OCI-LY1 (cell line): ENCODE data around the gene C6orf62.
"Not testable (repeated sequence)": the region's sequence is repeated elsewhere in the genome, so short reads cannot be mapped to it uniquely, and the experiment has no call there.

Source experiments
- H2AFZ ChIP-seq: fragments of 200-600 bp; sonication (generic), shearing (Covaris generic); 2 replicates; pipeline ENCODE4 v1.6.0; 2014; ENCODE audit warnings: antibody characterized with exemption, mild to moderate bottlenecking, low read length
- H3F3A ChIP-seq: fragments of 200-600 bp; sonication (generic), shearing (Covaris generic); 2 replicates; pipeline ENCODE4 v1.6.0; 2014; ENCODE audit warnings: mild to moderate bottlenecking, antibody characterized with exemption, low read length, moderate library complexity; ENCODE audit not compliant: insufficient read depth
- H3K27ac ChIP-seq: fragments of 200-600 bp; sonication (generic); 2 replicates; pipeline ENCODE4 v1.5.1; 2014; ENCODE audit warnings: low read length, mixed run types, mild to moderate bottlenecking, low read depth; ENCODE audit not compliant: poor library complexity, severe bottlenecking
- H3K27me3 ChIP-seq: fragments of 200-600 bp; sonication (generic); 2 replicates; pipeline ENCODE4 v1.6.0; 2014; ENCODE audit warnings: antibody characterized with exemption, mild to moderate bottlenecking, low read length, moderate library complexity; ENCODE audit not compliant: insufficient read depth
- H3K36me3 ChIP-seq: fragments of 200-600 bp; sonication (generic); 2 replicates; pipeline ENCODE4 v1.6.1; 2014; ENCODE audit warnings: mild to moderate bottlenecking, antibody characterized with exemption, low read length, moderate library complexity, mixed read lengths; ENCODE audit not compliant: insufficient read depth
- H3K4me1 ChIP-seq: fragments of 200-600 bp; sonication (generic); 2 replicates; pipeline ENCODE4 v1.5.1; 2014; ENCODE audit warnings: mild to moderate bottlenecking, low read length, moderate library complexity; ENCODE audit not compliant: insufficient read depth, severe bottlenecking
- H3K4me2 ChIP-seq: fragments of 200-600 bp; sonication (generic), shearing (Covaris generic); 2 replicates; pipeline ENCODE4 v1.6.1; 2014; ENCODE audit warnings: low read length
- H3K4me3 ChIP-seq: fragments of 200-600 bp; sonication (generic); 2 replicates; pipeline ENCODE4 v1.5.1; 2014; ENCODE audit warnings: low read length, low read depth, mild to moderate bottlenecking, mixed read lengths; ENCODE audit not compliant: poor library complexity, severe bottlenecking
- H3K79me2 ChIP-seq: fragments of 200-600 bp; shearing (Covaris generic); 2 replicates; pipeline ENCODE4 v1.6.1; 2016; ENCODE audit warnings: mixed run types, low read length, mixed read lengths; ENCODE audit not compliant: insufficient read depth
- H3K9ac ChIP-seq: fragments of 200-600 bp; sonication (generic), shearing (Covaris generic); 2 replicates; pipeline ENCODE4 v1.6.1; 2014; ENCODE audit warnings: mild to moderate bottlenecking, low read length, mixed read lengths
- H3K9me2 ChIP-seq: fragments of 200-600 bp; sonication (generic), shearing (Covaris generic); 2 replicates; pipeline ENCODE4 v1.6.1; 2014; ENCODE audit warnings: low read depth, mild to moderate bottlenecking, low read length, mixed read lengths
- H3K9me3 ChIP-seq: fragments of 200-600 bp; shearing (Covaris generic); 2 replicates; pipeline ENCODE4 v1.6.1; 2014; ENCODE audit warnings: low read length, mixed read lengths
- H4K20me1 ChIP-seq: fragments of 200-600 bp; sonication (generic), shearing (Covaris generic); 2 replicates; pipeline ENCODE4 v1.6.0; 2016; ENCODE audit warnings: mild to moderate bottlenecking, low read length; ENCODE audit not compliant: insufficient read depth
- EZH2 ChIP-seq: fragments of 200-600 bp; sonication (generic), shearing (Covaris generic); IDR thresholded peaks from 2 replicates; pipeline ENCODE4 v1.8.0; 2017; ENCODE audit warnings: borderline replicate concordance, mixed run types, mild to moderate bottlenecking, antibody characterized with exemption, low read length, moderate library complexity, mixed read lengths
- TF ChIP-seq, protein P1 (sequence below): fragments of 200-600 bp; sonication (generic), shearing (Covaris generic); IDR thresholded peaks from 2 replicates; pipeline ENCODE4 v1.5.1; 2017; ENCODE audit warnings: mild to moderate bottlenecking, antibody characterized with exemption, low read length, moderate library complexity, mixed read lengths

Gene C6orf62

DNA sequence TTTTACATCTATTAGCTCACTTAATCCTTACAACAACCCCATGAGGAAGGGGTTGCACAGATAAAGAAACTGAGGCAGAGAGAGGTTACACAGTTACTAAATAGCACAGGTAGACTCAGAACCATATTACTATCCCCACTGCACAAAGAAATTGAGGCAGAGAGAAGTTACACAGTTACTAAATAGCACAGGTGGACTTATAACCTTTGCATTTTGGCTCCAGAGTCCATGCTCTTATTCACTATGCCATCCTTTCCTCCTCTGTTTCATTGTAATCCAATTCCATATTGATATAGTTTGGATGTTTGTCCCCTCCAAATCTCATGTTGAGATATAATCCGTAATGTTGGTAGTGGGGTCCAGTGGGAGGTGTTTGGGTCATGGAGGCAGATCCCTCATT, 55.8 kb downstream of the C6orf62 start:
- peaks cover 18% of the 10 kb centered on the region for H3K79me2 ChIP-seq
- no peaks in the 10 kb centered on the region for H3F3A ChIP-seq

DNA sequence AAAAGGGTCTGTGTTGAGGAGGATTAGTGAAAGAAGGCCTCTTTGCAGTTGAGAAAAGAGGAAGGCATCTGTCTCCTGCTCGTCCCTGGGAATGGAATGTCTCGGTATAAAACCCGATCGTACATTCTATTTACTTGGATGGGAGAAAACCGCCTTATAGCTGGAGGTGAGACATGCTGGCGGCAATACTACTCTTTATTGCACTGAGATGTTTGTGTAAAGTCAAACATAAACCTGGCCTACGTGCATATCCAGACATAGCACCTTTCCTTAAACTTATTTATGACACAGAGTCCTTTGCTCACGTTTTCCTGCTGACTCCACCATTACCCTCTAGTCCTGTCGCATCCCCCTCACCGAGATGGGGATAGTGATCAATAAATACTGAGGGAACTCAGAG, 56.7 kb downstream of the C6orf62 start:
- no peak for TF ChIP-seq EZH2
- TF ChIP-seq, protein P1, sequence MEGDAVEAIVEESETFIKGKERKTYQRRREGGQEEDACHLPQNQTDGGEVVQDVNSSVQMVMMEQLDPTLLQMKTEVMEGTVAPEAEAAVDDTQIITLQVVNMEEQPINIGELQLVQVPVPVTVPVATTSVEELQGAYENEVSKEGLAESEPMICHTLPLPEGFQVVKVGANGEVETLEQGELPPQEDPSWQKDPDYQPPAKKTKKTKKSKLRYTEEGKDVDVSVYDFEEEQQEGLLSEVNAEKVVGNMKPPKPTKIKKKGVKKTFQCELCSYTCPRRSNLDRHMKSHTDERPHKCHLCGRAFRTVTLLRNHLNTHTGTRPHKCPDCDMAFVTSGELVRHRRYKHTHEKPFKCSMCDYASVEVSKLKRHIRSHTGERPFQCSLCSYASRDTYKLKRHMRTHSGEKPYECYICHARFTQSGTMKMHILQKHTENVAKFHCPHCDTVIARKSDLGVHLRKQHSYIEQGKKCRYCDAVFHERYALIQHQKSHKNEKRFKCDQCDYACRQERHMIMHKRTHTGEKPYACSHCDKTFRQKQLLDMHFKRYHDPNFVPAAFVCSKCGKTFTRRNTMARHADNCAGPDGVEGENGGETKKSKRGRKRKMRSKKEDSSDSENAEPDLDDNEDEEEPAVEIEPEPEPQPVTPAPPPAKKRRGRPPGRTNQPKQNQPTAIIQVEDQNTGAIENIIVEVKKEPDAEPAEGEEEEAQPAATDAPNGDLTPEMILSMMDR: no peak
- Histone ChIP-seq H4K20me1 (no peaks in the 10 kb centered on the region), H3K9me3 (no peaks in the 10 kb centered on the region), H3K79me2 (peaks cover 18% of the 10 kb centered on the region), H3K9me2 (no peaks in the 10 kb centered on the region), H3K9ac (no peak overlapping the region), H3F3A (no peaks in the 10 kb centered on the region), H3K4me1 (peaks cover 20% of the 10 kb centered on the region), H3K27ac (no peak overlapping the region), H3K4me3 (no peak overlapping the region), H3K27me3 (no peaks in the 10 kb centered on the region), H3K4me2 (no peak overlapping the region), H2AFZ (no peak overlapping the region), H3K36me3 (peaks cover 78% of the 10 kb centered on the region)

More for the DNA sequence above, 55.8 kb downstream of the C6orf62 start:
- TF ChIP-seq, protein P1: no peak
- TF ChIP-seq EZH2: no peak
- no peak overlapping the region for H2AFZ ChIP-seq
- no peaks in the 10 kb centered on the region for H4K20me1 ChIP-seq
- H3K27ac ChIP-seq: no peak overlapping the region
- H3K36me3 ChIP-seq: peaks cover 71% of the 10 kb centered on the region
- H3K4me3 ChIP-seq: no peak overlapping the region
- no peaks in the 10 kb centered on the region for H3K9me2 ChIP-seq
- H3K4me2 ChIP-seq: no peak overlapping the region
- peaks cover 29% of the 10 kb centered on the region for H3K4me1 ChIP-seq
- no peaks in the 10 kb centered on the region for H3K9me3 ChIP-seq
- no peaks in the 10 kb centered on the region for H3K27me3 ChIP-seq
- no peak overlapping the region for H3K9ac ChIP-seq

DNA sequence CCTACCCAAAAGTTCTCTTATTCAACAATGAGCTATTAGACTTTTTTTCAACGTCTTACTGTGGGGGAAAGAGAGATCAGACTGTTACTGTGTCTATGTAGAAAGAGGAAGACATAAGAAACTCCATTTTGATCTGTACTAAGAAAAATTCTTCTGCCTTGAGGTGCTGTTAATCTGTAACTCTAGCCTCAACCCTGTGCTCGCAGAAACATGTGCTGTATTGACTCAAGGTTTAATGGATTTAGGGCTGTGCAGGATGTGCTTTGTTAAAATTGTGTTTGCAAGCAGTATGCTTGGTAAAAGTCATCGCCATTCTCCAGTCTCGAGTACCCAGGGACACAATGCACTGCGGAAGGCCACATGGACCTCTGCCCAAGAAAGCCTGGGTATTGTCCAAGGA, 57.2 kb downstream of the C6orf62 start:
- not testable (repeated sequence) for H3K9me3 ChIP-seq, H3K9me2 ChIP-seq, H3K27me3 ChIP-seq, H3K4me2 ChIP-seq, H2AFZ ChIP-seq, H3K9ac ChIP-seq, H4K20me1 ChIP-seq, H3K27ac ChIP-seq, H3K4me3 ChIP-seq, H3F3A ChIP-seq
- Histone ChIP-seq H3K36me3 (peaks cover 81% of the 10 kb centered on the region), H3K4me1 (peaks cover 20% of the 10 kb centered on the region), H3K79me2 (peaks cover 18% of the 10 kb centered on the region)

DNA sequence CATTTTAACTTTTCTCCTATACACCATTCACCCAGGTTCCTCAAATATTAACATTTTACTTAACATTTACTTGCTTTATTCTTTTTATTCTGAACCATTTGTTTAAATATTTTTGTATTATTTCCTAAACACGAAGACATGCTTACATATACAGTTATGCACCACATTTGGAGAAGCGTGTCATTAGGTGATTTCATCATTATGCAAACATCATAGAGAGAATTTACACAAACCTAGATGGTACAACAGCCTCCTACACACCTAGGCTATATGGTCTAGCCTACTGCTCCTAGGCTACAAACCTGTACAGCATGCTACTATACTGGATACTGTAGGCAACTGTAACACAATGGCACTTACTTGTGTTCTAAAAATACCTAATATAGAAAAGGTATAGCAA, 58.8 kb downstream of the C6orf62 start:
- Histone ChIP-seq H3K27ac (no peak overlapping the region), H2AFZ (no peak overlapping the region), H3F3A (no peaks in the 10 kb centered on the region), H3K9me2 (no peaks in the 10 kb centered on the region), H3K9ac (no peak overlapping the region), H3K79me2 (peaks cover 4% of the 10 kb centered on the region; the same call in 1 of the 2 replicates), H3K4me2 (no peak overlapping the region), H3K27me3 (no peaks in the 10 kb centered on the region), H4K20me1 (no peaks in the 10 kb centered on the region), H3K4me3 (no peak overlapping the region), H3K36me3 (peaks cover 91% of the 10 kb centered on the region), H3K4me1 (peaks cover 11% of the 10 kb centered on the region), H3K9me3 (no peaks in the 10 kb centered on the region)
- TF ChIP-seq, protein P1: no peak
- no peak for TF ChIP-seq EZH2
